Prostate gland (tissue), 2 donors: ENCODE results near the gene RGL1. TPM values are rescaled to one million over a fixed set of nuclear protein-coding genes. Genes with fewer than 3 reads are reported as not detected.

Experiments
- DNase-seq: peaks from one replicate; pipeline ENCODE4 v3.0.0-alpha.2; 2019; ENCODE audit warnings: low spot score
- H3K27ac ChIP-seq, 2 donors: fragments of 200-600 bp; sonication (generic); 2 replicates each; pipeline ENCODE4 v1.5.1; 2017 to 2019
- H3K27me3 ChIP-seq: fragments of 200-600 bp; sonication (generic); replicated peaks from 2 replicates; pipeline ENCODE4 v1.5.1; 2019; ENCODE audit not compliant: insufficient read depth
- H3K36me3 ChIP-seq, 2 donors: fragments of 200-600 bp; sonication (generic); 1 replicate in 1 of 2; 2 replicates in 1 of 2; pipeline versions ENCODE4 v1.5.1 to v1.8.1; 2017 to 2019
- H3K4me1 ChIP-seq: fragments of 200-600 bp; sonication (generic); replicated peaks from 2 replicates; pipeline ENCODE4 v1.5.1; 2019
- H3K4me3 ChIP-seq, 2 donors: fragments of 200-600 bp; sonication (generic); 2 replicates each; pipeline ENCODE4 v1.5.1; 2017 to 2019
- H3K9me3 ChIP-seq: fragments of 200-600 bp; sonication (generic); 2 replicates; pipeline ENCODE4 v1.5.1; 2017
- POLR2A ChIP-seq: fragments of 450-650 bp; IDR thresholded peaks from one replicate; pipeline ENCODE4 v1.6.1; 2016; ENCODE audit warnings: antibody characterized with exemption, mild to moderate bottlenecking
- POLR2AphosphoS5 ChIP-seq: sonication (generic); formaldehyde crosslinking; IDR thresholded peaks from one replicate; pipeline ENCODE4 v1.6.1; 2017; ENCODE audit warnings: antibody characterized with exemption
- WGBS: methylation state at CpG from one replicate; pipeline ENCODE4 v1.1.5; 2018; 5-methylcytosine and 5-hydroxymethylcytosine counted together
- intact Hi-C: fragments of 100-400 bp; cut with DNase I; formaldehyde crosslinking; loops from one replicate; pipeline ENCODE4 v1.14.2; 2022
- total RNA-seq, 2 donors: library from RNA; depleted of rRNA; stranded (reverse); fragments of >200 nt; gene quantifications; one replicate each; pipeline ENCODE4 v1.1.0, GENCODE V29; 2016
- TF ChIP-seq, protein P1 (sequence below), 4 experiments: fragments of 200-600 bp in 2 of 4; fragments of 450-650 bp in 2 of 4; sonication (generic) in 2 of 4; IDR thresholded peaks; 1 replicate in 3 of 4; 2 replicates in 1 of 4; pipeline ENCODE4 v1.5.1; 2016 to 2019; ENCODE audit warnings: antibody characterized with exemption in 4 of 4, mild to moderate bottlenecking in 2 of 4, moderate library complexity in 2 of 4

The RGL1 gene
- total RNA-seq, 2 donors from 2014 or later, result 11.1 to 49.6 TPM

DNA sequence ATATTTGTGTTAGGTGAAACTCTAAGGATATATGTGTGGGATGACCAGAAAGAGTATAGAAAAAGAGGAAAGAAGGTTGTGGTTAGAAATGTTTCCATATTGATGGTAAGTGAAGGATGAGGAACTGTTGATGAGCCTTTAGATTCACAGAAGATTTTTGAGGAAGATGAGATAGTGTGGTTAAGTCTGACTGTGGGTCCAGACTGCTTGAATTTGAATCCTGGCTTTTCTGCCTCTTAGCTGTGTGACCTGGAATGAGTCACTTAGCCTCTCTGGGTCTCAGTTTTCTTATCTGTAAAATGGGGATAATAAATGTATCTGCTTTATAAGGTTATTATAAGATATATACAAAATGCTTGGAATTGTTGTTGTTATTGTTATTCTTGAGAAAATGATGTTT is 27.5 kb downstream of the RGL1 start:
- Histone ChIP-seq H3K4me1 (no peaks in the 10 kb centered on the region), H3K9me3 (no peaks in the 10 kb centered on the region), H3K27me3 (no peaks in the 10 kb centered on the region), H3K36me3 (no peaks in the 10 kb centered on the region), H3K27ac (no peak overlapping the region), H3K4me3 (no peak overlapping the region)
- TF ChIP-seq, protein P1, sequence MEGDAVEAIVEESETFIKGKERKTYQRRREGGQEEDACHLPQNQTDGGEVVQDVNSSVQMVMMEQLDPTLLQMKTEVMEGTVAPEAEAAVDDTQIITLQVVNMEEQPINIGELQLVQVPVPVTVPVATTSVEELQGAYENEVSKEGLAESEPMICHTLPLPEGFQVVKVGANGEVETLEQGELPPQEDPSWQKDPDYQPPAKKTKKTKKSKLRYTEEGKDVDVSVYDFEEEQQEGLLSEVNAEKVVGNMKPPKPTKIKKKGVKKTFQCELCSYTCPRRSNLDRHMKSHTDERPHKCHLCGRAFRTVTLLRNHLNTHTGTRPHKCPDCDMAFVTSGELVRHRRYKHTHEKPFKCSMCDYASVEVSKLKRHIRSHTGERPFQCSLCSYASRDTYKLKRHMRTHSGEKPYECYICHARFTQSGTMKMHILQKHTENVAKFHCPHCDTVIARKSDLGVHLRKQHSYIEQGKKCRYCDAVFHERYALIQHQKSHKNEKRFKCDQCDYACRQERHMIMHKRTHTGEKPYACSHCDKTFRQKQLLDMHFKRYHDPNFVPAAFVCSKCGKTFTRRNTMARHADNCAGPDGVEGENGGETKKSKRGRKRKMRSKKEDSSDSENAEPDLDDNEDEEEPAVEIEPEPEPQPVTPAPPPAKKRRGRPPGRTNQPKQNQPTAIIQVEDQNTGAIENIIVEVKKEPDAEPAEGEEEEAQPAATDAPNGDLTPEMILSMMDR (IDR thresholded peaks at IDR 0.05), result no peak
- TF ChIP-seq POLR2A, result no peak
- no peak for TF ChIP-seq POLR2AphosphoS5
- no peak for DNase-seq
- intact Hi-C loops, result no loop called here

DNA sequence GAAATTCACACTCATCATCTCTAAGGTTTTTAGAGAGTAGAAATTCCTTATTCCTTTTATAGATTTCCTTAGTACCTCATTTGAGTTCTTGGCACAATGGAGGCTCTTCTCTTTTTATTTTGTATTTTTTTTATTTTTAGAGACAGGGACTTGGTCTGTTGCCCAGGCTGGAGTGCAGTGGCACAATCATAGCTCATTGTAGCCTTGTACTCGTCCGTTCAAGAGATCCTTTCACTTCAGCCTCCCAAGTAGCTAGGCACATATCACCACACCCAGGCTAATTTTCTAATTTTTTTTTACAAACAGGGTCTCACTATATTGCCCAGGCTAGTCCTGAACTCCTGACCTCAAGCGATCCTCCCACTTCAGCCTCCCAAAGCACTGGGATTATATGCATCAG is 29.6 kb downstream of the RGL1 start:
- H3K36me3 ChIP-seq, result no peaks in the 10 kb centered on the region
- H3K4me3 ChIP-seq, result no peak overlapping the region
- 46% methylated on average over 3 of the region's 3 CpGs for WGBS
- no peaks in the 10 kb centered on the region for H3K9me3 ChIP-seq
- no peak overlapping the region for H3K27ac ChIP-seq
- no peaks in the 10 kb centered on the region for H3K27me3 ChIP-seq
- intact Hi-C loops, result no loop called here
- no peak for DNase-seq
- H3K4me1 ChIP-seq, result no peaks in the 10 kb centered on the region
- TF ChIP-seq, protein P1 (IDR thresholded peaks at IDR 0.05), result no peak
- TF ChIP-seq POLR2AphosphoS5 (no peak), POLR2A (no peak)

DNA sequence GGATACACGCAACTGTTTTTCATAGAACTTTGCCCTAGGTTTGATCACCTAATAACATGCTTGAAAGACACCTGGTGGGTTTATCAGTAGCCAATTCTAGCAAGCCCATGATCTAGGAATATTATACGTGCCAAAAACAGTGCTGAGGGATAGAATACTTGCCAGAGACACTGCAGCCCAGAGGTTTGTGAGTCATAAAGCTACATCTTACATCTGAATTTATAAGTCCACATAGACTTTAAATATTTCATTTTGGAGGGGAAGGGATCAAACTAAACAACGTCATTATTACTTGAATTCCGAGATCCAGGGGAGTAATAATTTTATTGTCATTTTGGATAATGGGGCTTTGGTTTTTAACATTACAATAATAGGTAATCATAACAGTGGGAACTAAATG is 31.7 kb downstream of the RGL1 start:
- TF ChIP-seq POLR2AphosphoS5 (no peak), POLR2A (no peak)
- TF ChIP-seq, protein P1 (IDR thresholded peaks at IDR 0.05), result no peak
- Histone ChIP-seq H3K4me1 (no peaks in the 10 kb centered on the region), H3K36me3 (no peaks in the 10 kb centered on the region), H3K27ac (no peak overlapping the region), H3K27me3 (no peaks in the 10 kb centered on the region), H3K4me3 (no peak overlapping the region), H3K9me3 (no peaks in the 10 kb centered on the region)
- intact Hi-C loops, result no loop called here
- no peak for DNase-seq
- 81% methylated on average over 4 of the region's 4 CpGs for WGBS

DNA sequence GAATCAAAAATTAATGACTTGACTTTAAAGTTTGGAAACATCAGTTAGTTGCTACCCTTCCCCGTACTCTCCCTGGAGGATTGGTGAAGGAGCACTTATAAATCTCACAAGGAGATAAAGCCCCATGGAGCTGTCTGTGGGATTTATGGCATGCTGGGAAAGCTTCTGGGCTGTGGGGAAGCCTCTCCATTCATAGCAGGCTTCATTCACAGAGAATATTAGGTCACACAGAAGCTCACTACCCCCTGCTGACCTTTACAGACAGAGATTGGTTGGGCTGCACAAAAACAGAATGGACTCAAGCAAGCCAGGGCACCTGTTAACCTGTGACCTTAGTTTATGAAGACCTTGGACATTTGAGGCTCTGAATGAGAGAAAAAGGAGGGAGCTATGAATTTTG is 32.1 kb downstream of the RGL1 start:
- Histone ChIP-seq H3K4me3 (no peak overlapping the region), H3K9me3 (no peaks in the 10 kb centered on the region), H3K27me3 (no peaks in the 10 kb centered on the region), H3K27ac (no peak overlapping the region), H3K36me3 (no peaks in the 10 kb centered on the region), H3K4me1 (no peaks in the 10 kb centered on the region)
- TF ChIP-seq, protein P1 (IDR thresholded peaks at IDR 0.05), result no peak
- TF ChIP-seq POLR2AphosphoS5 (no peak), POLR2A (no peak)
- DNase-seq, result no peak
- 61% methylated on average over 1 of the region's 1 CpG for WGBS
- intact Hi-C loops, result no loop called here

DNA sequence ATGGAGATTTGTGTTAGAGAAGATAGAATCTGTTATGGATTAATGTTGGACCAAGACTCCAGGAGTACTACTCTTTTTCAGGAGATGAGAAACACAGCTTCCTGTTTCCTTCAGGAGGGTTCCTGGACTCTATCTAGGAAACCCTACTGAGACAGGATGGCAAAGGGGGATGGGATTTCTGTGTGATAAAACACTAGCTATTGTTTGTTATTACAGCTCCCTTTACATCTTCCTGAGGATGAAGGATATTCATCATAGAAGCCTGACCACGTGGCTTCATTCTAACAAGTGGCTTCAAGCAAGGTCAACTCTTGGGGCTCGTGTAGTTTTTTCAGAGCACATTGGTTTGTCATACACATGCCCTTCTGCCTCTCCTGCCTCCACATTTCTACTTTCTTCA is 33.3 kb downstream of the RGL1 start:
- Histone ChIP-seq H3K36me3 (no peaks in the 10 kb centered on the region), H3K27ac (no peak overlapping the region), H3K4me1 (no peaks in the 10 kb centered on the region), H3K4me3 (no peak overlapping the region), H3K9me3 (no peaks in the 10 kb centered on the region), H3K27me3 (no peaks in the 10 kb centered on the region)
- no peak for TF ChIP-seq POLR2A
- TF ChIP-seq POLR2AphosphoS5, result no peak
- TF ChIP-seq, protein P1 (IDR thresholded peaks at IDR 0.05), result no peak
- intact Hi-C loops, result no loop called here
- 64% methylated on average over 2 of the region's 2 CpGs for WGBS
- no peak for DNase-seq
